A673 (cell line): ENCODE results near the gene GPC6.

Experiments used
- EZH2 ChIP-seq: fragments of 200-600 bp; sonication (generic); IDR thresholded peaks from 2 replicates; pipeline ENCODE4 v1.6.1; 2017; ENCODE audit warnings: borderline replicate concordance, low read depth, mild to moderate bottlenecking, mixed read lengths, antibody characterized with exemption, low read length; ENCODE audit not compliant: poor library complexity, severe bottlenecking
- TF ChIP-seq, protein P1 (sequence below): fragments of 300-800, 200-600 bp; sonication (generic); conservative IDR thresholded peaks from 2 replicates; pipeline ENCODE4 v1.5.1; 2017; ENCODE audit warnings: low read depth, mild to moderate bottlenecking, antibody characterized with exemption, low read length, moderate library complexity, mixed read lengths

DNA sequence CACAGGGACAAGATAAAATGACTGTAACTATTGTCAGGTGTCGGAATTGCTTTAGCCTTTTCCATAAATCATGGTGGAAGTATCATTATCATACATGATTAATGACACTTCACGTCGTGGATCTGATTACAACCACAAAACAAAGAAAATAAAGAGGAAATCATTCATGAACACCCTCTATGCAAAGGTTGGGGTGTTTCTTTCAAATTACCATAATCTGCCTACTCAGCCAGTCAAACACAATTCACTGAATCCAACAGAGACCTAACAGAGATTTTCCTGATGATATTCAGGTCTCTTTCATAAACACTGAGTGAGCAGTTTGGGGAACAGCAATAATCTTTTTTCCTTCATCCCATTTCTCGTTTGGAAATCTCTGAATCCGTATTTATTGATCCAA, 627.3 kb downstream of the GPC6 start:
- TF ChIP-seq, protein P1, sequence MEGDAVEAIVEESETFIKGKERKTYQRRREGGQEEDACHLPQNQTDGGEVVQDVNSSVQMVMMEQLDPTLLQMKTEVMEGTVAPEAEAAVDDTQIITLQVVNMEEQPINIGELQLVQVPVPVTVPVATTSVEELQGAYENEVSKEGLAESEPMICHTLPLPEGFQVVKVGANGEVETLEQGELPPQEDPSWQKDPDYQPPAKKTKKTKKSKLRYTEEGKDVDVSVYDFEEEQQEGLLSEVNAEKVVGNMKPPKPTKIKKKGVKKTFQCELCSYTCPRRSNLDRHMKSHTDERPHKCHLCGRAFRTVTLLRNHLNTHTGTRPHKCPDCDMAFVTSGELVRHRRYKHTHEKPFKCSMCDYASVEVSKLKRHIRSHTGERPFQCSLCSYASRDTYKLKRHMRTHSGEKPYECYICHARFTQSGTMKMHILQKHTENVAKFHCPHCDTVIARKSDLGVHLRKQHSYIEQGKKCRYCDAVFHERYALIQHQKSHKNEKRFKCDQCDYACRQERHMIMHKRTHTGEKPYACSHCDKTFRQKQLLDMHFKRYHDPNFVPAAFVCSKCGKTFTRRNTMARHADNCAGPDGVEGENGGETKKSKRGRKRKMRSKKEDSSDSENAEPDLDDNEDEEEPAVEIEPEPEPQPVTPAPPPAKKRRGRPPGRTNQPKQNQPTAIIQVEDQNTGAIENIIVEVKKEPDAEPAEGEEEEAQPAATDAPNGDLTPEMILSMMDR, result no peak
- no peak for TF ChIP-seq EZH2
